ENCODE measurements around the gene RAB34.
A peak's percentile ranks its signal among the peaks of the same experiment; 100 is the strongest.
"Not testable (repeated sequence)": the region's sequence is repeated elsewhere in the genome, so short reads cannot be mapped to it uniquely, and the experiment has no call there.

RAB34 gene

DNA sequence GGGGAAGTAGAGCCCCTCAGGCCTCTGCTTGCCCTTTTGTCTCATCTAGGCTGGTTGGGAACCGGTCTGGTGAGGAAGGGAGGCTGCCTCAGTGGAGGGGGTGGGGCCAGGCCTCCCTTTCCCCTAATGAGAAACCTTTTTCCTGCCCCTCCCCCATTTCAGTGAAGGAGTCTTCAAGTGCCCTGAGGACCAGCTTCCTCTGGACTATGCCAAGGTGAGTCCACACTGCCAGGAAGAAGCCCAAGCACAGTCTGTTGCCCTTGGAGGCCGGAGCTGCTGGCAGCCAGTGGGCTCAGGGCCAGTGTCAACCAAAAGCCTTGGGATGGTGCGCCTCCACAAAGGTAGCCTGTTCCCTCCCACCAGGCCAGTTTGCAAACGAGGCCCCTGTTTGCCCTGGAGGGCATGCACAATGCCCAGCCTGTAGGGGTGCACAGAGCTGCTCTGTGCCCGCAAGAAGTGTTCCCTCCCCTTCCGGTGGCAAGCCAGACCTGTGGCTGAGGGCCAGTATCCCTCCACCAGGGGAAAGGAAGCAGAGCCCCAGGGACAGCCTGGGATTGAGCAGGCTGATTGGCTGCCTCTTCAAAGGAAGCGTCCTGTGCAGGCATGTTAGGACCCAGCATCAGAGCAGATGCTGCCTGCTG lies 29.5 kb upstream of the RAB34 start:
- DNase-seq: peak in 51 of 56 donors; percentile 31 to 81 (median 61)

DNA sequence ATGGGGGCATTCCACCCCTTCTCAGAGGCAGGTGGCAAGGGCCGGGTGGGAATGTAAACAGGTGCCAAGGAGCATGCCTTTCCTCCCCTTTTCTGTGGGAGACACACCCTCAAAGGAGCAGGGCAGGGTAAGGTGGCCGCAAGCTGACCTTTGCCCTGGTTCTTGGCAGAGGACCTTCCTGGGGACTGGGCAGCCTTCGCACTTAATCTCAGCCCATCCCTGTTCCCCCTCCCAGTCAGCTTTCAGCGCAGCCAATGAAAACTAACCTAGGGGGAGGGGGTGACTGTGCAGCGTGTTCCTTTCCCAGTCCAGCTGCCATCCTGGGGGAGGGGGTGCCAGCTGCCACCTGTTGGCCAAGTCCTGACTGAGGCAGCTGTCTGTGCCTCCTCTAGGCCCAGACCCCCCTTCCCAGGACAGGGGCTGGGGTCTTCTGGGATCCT lies 29.0 kb upstream of the RAB34 start:
- DNase-seq: peak in 44 of 56 donors; percentile 11 to 81 (median 62)

DNA sequence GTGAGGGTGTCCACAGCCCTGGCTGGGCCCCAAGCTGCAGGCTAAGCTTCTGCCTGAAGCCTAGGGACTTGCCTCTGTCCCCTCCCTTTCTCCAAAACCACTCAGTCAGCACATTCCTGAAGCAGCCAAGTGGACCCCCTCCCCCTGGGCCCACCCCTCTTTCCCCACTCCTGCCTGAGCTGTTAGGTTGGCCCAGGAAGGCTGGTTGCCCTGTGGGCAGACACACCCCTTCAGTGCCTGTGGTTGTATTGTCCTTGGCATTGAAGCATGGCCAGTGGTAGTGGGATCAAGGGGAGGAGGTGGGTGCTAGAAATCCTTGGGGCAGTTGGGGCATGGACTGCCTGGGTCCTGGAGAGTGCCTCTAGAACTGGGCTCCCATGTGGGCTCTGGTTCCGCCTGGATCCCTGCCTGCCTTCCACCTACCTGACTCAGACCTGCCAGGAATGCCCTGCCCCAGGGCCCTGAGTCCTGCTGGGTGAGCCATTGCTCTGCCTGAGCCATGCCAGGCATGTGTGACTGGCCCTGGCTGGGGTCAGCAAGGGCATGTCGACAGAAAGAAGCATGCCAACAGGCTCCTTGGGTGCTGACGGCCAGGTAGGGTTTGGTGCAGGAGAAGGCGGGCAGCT lies 28.2 kb upstream of the RAB34 start:
- DNase-seq: peak in 2 of 56 donors; percentile 27 to 62

DNA sequence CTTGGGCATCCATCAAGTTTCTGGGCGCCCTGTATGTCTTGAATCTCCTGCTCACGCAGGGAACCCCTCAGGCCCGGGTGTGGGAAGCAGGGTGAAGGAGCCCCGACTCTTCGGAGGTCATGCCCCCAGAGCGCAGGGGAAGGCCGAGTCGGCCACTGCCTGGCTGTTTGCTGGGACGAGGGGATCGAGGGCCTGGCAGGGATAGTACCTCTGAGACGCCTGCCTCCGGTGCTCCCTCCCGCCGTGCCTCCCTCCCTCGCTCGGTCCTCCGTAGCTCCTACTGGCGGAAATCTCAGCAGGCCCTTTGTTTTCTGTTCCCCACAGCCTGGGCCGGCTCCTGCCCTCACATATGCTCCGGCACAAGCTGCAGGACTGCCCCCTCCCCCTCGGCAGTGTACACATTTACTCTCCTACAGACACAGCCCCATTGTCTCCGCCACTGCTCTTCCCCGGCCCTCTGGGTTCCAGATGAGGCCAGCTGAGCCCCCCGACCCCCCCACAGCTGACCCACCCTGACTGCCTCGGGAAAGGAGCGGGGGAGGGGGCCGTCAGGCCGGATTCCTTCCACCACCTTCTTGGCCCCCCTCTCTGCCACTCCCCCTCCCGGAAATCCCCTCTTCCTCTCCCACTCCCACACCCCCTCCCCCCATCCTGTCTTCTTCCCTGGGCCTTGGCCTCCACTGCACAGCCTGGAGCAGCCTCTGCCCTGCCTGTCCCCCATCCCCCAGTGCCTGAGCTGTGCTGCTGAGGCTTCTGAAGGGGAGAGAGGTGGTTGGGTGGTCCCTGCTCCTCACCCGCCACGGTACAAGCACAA lies 27.5 kb upstream of the RAB34 start:
- DNase-seq: peak in 54 of 56 donors; percentile 47 to 98 (median 87)

DNA sequence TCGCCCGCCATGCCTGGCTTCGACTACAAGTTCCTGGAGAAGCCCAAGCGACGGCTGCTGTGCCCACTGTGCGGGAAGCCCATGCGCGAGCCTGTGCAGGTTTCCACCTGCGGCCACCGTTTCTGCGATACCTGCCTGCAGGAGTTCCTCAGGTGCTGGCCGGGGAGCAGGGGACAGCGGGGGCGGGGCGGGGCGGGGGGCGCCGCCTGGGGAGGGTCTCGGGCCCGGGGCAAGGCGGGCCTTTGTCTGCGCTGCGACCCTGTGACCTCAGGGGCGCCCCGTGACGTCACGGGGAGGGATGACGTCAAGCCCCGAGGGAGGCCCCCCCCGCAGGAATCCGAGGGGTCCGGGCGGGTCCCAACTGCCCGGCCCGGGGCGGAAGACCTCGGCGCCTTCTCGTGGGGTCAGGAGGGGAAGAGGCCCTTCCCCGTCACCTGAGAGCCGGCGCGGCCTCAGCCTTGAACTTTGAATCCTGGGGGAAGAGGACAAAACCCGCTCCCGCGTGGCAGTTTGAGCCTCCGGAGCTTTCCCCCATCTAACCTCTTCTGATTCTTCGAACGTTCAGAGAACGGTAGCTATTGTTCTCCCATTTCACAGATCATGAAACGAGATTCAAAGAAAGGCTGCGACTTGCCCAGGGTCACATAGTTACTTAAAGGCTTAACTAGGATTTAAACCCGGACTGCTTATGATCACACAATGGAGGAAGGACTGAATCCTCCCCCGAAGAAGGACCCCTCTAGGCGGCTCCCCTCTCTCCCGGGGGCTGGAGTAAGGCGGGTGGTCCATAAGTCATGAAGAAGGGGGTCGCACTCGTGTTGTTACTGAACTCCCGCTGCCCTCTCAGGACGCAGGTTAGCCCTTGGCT lies 26.7 kb upstream of the RAB34 start:
- peak in 34 of 56 donors; percentile 25 to 76 (median 56) for DNase-seq

DNA sequence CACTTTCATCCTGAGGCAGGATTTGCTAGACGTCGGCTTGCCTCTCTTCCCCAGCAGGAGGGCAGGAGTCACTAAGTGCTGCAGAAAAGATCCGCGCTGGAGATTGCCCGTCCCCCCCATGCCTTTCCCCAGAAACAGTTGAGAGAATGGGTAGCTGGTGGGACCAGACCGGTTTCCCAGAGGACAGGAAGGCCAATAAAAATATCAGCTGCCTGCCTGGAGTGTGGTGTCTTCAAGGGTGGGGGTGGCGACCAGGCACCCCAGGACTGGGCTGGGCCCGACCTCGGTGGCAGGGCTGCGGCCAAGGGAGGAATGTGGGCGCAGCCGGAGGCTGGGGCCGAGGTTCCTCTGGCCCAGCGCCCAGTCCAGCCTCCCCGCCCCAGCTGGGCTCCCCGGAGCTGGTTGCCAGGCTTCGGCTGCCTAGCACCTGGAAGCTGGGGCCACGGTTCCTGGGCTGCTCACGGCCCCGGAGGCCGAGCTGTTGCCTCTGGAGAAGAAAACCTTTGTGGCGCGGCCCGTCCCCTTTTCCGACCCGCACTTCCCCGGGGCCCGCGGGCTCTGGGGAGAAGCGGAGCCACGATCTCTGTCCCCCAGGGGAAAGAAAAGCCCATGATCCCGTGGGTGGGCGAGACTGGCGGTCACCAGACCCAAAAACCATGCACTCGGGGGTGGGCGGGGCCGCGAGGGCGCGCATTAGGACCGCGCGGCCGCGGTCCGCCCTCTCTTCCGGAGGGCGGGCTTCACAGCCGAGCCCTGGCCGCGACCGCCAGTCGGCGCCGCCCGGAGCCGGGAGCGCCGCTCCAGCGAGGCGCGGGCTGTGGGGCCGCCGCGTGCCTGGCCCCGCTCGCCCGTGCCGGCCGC lies 25.8 kb upstream of the RAB34 start, which contains the start of gene TRAF4:
TSS of gene TRAF4 (plus strand) at position 769 of the 861 bp plus-strand sequence. CDS start 102 bp downstream, outside the sequence.
- peak in 51 of 56 donors; percentile 26 to 84 (median 65) for DNase-seq

DNA sequence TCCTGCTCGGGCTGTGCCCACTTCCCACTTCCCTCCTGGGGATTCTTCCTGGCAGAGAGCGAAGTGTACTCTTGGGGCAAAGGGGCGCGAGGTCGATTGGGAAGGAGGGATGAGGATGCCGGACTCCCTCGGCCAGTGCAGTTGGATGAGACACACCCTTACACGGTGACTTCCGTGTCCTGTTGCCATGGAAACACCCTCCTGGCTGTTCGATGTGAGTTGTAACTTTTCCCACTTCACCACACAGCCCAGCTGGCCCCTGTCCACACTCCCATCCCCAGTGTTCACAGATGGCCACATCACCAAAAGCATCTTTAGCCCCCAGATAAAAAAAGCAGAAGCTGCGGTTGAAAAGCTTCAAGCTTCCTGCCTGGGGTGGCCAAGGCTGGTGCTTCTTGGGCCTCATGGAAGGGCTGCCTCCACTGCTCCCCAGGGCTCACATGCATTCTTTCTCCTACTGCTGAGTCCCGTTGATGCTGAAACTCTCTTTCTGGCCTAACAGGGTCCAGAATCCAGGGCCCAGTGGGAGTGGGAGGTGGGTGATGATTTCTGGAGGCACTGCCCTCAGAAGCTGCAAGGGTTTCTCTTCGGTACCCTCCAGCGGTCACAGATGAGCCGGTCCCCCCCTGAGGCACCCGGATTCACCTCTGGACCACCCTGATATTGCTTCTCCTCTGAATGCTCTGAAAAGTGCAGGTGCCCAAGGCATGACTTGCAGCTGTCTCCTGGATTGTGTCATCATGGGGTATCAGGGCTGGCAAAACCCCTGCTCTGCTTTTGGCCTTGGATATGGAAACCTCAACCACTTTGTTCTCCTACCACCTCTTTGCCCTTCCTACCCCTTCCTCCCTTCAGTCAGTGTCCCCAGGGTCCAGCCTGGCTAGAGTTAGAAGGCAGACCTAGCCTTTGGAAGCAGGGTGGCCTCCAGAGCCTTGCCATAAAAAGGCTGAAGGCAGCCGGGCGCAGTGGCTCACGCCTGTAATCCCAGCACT lies 24.0 kb upstream of the RAB34 start:
- peak in 1 of 56 donors; percentile 5 for DNase-seq

DNA sequence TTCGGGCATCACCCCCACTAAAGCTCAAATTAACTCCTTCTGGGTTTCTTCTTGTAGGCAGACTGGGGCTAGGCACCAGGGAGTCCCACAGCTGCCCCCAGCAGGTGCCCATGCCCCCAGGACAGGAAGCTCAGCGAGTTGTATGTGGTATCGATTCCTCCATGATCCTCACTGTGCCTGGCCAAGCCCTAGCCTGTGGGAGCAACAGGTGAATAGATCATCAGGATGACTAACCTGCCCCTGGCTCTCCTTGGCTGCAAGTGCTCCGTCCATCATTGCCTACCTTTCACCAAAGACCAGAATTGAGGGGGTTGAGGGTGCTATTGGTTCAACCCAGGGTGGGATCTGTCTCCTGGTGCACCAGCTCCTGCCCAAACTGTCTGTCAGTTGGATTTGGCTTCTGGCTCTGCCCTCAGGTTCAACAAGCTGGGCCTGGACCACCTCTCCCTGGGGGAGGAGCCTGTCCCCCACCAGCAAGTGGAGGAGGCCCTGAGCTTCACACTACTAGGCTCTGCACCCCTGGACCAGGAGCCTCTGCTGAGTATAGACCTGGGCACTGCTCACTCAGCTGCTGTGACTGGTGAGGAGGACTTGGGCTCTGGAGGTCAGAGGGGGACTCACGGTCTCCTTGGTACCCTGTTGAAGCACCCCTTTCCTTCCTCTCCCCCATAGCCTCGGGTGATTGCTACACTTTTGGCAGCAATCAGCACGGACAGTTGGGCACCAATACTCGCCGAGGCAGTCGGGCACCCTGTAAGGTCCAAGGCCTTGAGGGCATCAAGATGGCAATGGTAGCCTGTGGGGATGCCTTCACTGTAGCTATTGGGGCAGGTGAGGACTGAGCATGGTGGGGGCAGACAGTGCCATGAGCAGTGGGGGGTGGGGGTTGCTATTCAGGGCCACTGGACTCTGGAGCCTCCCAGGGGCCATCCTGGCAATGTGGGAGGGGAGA lies 23.0 kb upstream of the RAB34 start:
- DNase-seq: no peak

DNA sequence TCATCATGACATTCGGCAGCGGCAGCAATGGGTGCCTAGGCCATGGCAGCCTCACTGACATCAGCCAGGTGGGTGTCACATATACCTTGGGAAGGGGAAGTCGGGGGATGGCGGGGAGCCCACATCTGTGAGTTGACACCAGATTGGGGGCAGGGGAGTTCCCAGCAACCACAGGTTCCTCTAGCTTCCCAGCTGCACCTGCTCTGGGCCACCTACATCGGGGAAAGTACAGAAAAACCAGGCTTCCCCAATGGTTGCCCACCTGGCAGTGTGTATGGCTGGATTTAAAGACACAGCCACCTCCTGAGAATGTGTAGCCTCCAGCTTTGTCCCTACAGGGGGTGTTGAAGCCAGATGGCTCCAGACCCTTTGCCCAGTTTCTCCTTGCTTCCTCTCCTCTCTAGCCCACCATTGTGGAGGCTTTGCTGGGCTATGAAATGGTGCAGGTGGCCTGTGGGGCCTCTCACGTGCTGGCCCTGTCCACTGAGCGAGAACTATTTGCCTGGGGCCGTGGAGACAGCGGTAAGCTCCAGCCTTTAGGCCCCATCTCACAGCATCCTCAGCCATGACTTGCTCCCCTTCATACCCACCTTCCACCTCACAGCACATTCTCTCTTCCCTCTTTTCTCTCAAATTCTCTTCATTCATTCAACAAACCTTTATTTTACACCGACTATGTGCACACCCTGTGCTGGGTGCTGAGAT lies 21.2 kb upstream of the RAB34 start:
- DNase-seq: no peak

DNA sequence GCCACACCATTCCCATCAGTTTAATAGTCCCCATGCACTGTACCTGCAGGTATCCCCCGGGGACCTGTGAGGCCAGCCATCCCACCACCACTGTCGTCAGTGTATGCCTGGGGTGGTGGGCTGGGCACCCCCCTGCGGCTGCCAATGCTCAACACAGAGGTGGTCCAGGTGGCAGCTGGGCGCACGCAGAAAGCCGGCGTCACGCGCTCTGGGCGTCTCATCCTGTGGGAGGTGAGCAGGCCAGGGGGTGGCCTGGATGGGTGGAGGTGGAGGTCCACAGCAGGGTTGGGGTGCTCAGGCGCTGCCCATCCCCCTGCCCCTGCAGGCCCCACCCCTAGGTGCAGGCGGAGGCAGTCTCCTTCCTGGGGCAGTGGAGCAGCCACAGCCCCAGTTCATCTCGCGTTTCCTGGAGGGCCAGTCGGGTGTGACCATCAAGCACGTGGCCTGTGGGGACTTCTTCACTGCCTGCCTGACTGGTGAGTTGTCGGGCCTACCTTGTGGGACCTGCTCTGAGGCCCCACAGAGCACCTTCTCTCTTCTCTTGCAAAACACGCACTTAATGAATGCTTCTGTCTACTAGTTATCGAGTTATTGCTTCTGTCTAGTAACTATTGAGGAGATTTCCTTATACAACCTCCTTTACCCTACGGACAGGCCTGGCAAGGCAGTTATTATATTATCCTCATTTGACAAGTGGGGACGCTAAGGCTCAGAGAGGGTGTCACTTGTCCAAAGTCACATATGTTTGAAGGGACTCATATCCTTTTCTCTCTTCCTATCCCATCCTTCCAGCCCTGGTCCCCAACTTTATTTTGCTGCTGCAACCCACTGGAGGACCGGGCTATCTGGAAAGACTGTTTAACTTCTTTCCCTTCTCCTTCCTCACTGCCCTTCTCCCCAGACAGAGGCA lies 20.4 kb upstream of the RAB34 start:
- no peak for DNase-seq

DNA sequence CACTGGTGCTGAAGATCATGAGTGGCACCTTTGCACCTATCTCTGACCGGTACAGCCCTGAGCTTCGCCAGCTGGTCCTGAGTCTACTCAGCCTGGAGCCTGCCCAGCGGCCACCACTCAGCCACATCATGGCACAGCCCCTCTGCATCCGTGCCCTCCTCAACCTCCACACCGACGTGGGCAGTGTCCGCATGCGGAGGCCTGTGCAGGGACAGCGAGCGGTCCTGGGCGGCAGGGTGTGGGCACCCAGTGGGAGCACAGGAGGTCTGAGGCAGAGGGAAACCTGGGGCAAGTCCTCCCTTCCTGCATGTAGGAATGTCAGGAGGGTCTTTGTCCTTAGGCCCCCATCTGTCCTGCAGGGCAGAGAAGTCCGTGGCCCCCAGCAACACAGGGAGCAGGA lies 19.6 kb upstream of the RAB34 start:
- DNase-seq: no peak

DNA sequence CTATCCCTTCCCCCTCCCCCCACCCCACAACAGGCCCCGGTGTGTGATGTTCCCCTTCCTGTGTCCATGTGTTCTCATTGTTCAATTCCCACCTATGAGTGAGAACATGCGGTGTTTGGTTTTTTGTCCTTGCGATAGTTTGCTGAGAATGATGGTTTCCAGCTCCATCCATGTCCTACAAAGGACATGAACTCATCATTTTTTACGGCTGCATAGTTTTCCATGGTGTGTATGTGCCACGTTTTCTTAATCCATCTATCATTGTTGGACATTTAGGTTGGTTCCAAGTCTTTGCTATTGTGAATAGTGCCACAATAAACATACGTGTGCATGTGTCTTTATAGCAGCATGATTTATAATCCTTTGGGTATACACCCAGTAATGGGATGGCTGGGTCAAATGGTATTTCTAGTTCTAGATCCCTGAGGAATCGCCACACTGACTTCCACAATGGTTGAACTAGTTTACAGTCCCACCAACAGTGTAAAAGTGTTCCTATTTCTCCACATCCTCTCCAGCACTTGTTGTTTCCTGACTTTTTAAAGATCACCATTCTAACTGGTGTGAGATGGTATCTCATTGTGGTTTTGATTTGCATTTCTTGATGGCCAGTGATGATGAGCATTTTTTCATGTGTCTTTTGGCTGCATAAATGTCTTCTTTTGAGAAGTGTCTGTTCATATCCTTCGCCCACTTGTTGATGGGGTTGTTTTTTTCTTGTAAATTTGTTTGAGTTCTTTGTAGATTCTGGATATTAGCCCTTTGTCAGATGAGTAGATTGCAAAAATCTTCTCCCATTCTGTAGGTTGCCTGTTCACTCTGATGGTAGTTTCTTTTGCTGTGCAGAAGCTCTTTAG lies 18.5 kb upstream of the RAB34 start:
- DNase-seq: not testable (repeated sequence)

DNA sequence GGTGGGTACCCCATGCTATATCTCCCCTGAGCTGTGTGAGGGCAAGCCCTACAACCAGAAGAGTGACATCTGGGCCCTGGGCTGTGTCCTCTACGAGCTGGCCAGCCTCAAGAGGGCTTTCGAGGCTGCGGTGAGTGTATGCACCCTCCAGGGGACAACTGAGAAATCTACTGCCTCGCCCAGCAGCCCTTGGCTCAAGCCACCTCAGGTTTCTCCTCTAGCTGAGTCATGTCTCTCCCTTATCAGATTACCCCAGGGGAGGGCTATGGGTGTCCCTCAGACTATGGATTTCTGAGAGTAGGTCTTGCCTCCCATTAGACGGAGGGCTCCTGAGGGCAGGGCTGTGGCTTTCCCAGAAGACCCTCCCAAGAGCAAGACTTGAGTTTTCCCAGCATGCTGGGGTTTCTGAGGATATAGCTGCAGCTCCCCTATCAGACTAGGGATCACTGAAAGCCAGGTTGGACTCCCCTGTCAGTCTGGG lies 17.6 kb upstream of the RAB34 start:
- no peak for DNase-seq

DNA sequence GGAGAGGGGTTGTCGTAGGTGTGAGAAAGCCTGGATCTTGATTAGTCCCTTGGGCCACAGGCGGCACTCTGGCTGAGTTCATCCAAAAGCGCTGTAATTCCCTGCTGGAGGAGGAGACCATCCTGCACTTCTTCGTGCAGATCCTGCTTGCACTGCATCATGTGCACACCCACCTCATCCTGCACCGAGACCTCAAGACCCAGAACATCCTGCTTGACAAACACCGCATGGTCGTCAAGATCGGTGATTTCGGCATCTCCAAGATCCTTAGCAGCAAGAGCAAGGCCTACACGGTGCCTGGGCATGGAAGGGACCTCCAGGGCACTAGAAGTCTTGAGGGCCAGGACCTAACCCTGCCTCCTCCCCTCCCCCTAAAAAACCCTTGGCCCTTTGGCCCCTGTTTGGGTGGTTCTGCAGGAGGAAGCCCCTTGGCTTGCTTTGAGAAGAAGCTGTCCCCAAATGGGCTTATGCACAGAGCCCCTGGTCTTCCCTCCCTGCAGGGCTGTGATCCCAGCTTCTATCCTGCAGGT lies 17.1 kb upstream of the RAB34 start:
- no peak for DNase-seq

All from nucleus accumbens (tissue), 56 donors.